HepG2 (cell line): Measurements from ENCODE around the gene STX2. TPM values are rescaled to one million over a fixed set of nuclear protein-coding genes. Genes with fewer than 3 reads are reported as not detected.

ENCODE experiments used
- ATAC-seq: fragments of 200-7000 bp; cut with Tn5 transposase; 3 replicates; pipeline ENCODE4 v1.9.1; 2020; ENCODE audit warnings: mild to moderate bottlenecking, moderate library complexity
- BruUV-seq: library from RNA; stranded (reverse); fragments of 400-500 nt; replicated peaks from 2 replicates; lab custom pipeline; 2021; lab: Mats Ljungman, UMichigan
- CTCF ChIA-PET: fragments of 300-600 bp; formaldehyde crosslinking; extraction: SDS; loops from one replicate; lab custom pipeline; 2021; ENCODE audit warnings: low total read pairs, inconsistent platforms, low intra/inter-chr PET ratio; lab: Yijun Ruan, JAX
- POLR2A ChIA-PET: fragments of 350-600 bp; sonication (Branson Sonifier 250); formaldehyde crosslinking; loops from one replicate; lab custom pipeline; 2020; ENCODE audit warnings: antibody characterized with exemption, inconsistent platforms; lab: Yijun Ruan, JAX
- DNase-seq: peaks from one replicate; pipeline ENCODE4 v3.0.0-alpha.2; 2015; ENCODE audit warnings: low spot score
- FAIRE-seq: peaks from 3 replicates; lab custom pipeline; 2011; peaks lifted over from hg19 to GRCh38; lab: Jason Lieb, UNC
- H2AFZ ChIP-seq: one replicate; pipeline ENCODE4 v1.6.1; 2011; ENCODE audit warnings: low read length, inconsistent platforms
- H3K27ac ChIP-seq: fragments of 300-600 bp; 3 replicates; pipeline ENCODE4 v1.8.0; 2011; ENCODE audit warnings: mixed run types, mild to moderate bottlenecking, mixed read lengths, low read length, inconsistent platforms; ENCODE audit not compliant: insufficient read depth; ENCODE audit errors: extremely low read length
- H3K27me3 ChIP-seq, 2 experiments: fragments of 200-600 bp in 1 of 2; 2 replicates in 1 of 2; 3 replicates in 1 of 2; pipeline versions ENCODE4 v1.6.0 to v1.8.0; 2011; ENCODE audit warnings: low read length in 2 of 2, mild to moderate bottlenecking in 2 of 2, moderate library complexity in 2 of 2, inconsistent platforms in 1 of 2; ENCODE audit not compliant: insufficient read depth in 2 of 2, control insufficient read depth in 1 of 2
- H3K36me3 ChIP-seq, 2 experiments: fragments of 200-600 bp in 1 of 2; replicated peaks in 1 of 2; 2 replicates in 1 of 2; 3 replicates in 1 of 2; pipeline versions ENCODE4 v1.5.1 to v1.8.0; 2011; ENCODE audit warnings: low read length in 2 of 2, inconsistent platforms in 1 of 2; ENCODE audit not compliant: insufficient read depth in 2 of 2, control insufficient read depth in 1 of 2
- H3K4me1 ChIP-seq: 2 replicates; pipeline ENCODE4 v1.5.1; 2012; ENCODE audit warnings: low read length, inconsistent platforms; ENCODE audit not compliant: insufficient read depth
- H3K4me2 ChIP-seq: 2 replicates; pipeline ENCODE4 v1.6.0; 2011; ENCODE audit warnings: low read depth, low read length, inconsistent platforms
- H3K4me3 ChIP-seq, 3 experiments: fragments of 200-600 bp in 1 of 3; sonication (generic), shearing (Covaris generic) in 1 of 3; replicated peaks in 1 of 3; 2 replicates each; pipeline ENCODE4 v1.5.1; 2011 to 2016; ENCODE audit warnings: low read length in 3 of 3, inconsistent platforms in 2 of 3, low read depth in 2 of 3, mild to moderate bottlenecking in 2 of 3, control low read depth in 1 of 3, mixed read lengths in 1 of 3; ENCODE audit not compliant: insufficient read depth in 1 of 3
- H3K79me2 ChIP-seq: one replicate; pipeline ENCODE4 v1.6.1; 2011; ENCODE audit warnings: low read length, inconsistent platforms; ENCODE audit not compliant: insufficient read depth
- H3K9ac ChIP-seq: 2 replicates; pipeline ENCODE4 v1.6.0; 2011; ENCODE audit warnings: mild to moderate bottlenecking, low read depth, low read length, inconsistent platforms; ENCODE audit not compliant: insufficient read depth
- H3K9me3 ChIP-seq: 2 replicates; pipeline ENCODE4 v1.5.1; 2012; ENCODE audit warnings: mild to moderate bottlenecking, low read length
- H4K20me1 ChIP-seq: 2 replicates; pipeline ENCODE4 v1.6.0; 2011; ENCODE audit warnings: inconsistent platforms, mild to moderate bottlenecking, low read length, moderate library complexity; ENCODE audit not compliant: insufficient read depth
- MED13 ChIP-seq: sonication (generic); formaldehyde crosslinking; IDR thresholded peaks from 2 replicates; pipeline ENCODE4 v1.5.0; 2020; ENCODE audit warnings: missing genetic modification reagents
- POGK ChIP-seq: sonication (generic); formaldehyde crosslinking; conservative IDR thresholded peaks from 2 replicates; pipeline ENCODE4 v1.8.0; 2022; ENCODE audit warnings: mild to moderate bottlenecking, moderate library complexity, missing genetic modification reagents
- ZNF333 ChIP-seq: sonication (generic); formaldehyde crosslinking; IDR thresholded peaks from 2 replicates; pipeline ENCODE4 v1.4.0; 2020; ENCODE audit warnings: mild to moderate bottlenecking, missing genetic modification reagents, borderline replicate concordance
- WGBS: methylation state at CpG from one replicate; pipeline ENCODE4 v1.1.6; 2017; ENCODE audit warnings: low lambda C conversion rate; 5-methylcytosine and 5-hydroxymethylcytosine counted together
- in situ Hi-C: cut with HindIII; loops from 2 replicates; pipeline ENCODE4 v1.10.0; 2017; ENCODE audit warnings: low pct_unique_long_range_greater_than_20kb; ENCODE audit not compliant: extremely low pct_ligation_motif_present
- intact Hi-C: fragments of 100-400 bp; cut with micrococcal nuclease; formaldehyde crosslinking; loops from one replicate; pipeline ENCODE4 v1.10.0; 2022; ENCODE audit not compliant: unreplicated experiment
- polyA plus RNA-seq, 8 experiments: library from polyadenylated mRNA; depleted of rRNA in 3 of 8; stranded (reverse) in 7 of 8; unstranded in 1 of 8; fragments of >200 nt; fragmentation: Illumina TruSeq in 4 of 8; extraction: Trizol in 4 of 8; gene quantifications; 2 replicates each; pipeline versions ENCODE4 v1.2.1 to v1.2.3, GENCODE V29; 2011 to 2016; ENCODE audit warnings: low read depth in 4 of 8, missing spikeins in 1 of 8, mixed read lengths in 1 of 8; ENCODE audit not compliant: insufficient read depth in 1 of 8
- total RNA-seq, 5 experiments: library from RNA; depleted of rRNA; stranded (reverse); fragments of >200 nt; fragmentation: Illumina TruSeq; extraction: Trizol; gene quantifications; 2 replicates each; pipeline ENCODE4 v1.2.3, GENCODE V29; 2016; ENCODE audit warnings: low read depth in 1 of 5

STX2 gene
- total and polyA plus RNA-seq, 2 of the 13 experiments (the other 11 are each of a cell fraction or from before 2014, with no cell fraction given) = 13.4 to 25.1 TPM

DNA sequence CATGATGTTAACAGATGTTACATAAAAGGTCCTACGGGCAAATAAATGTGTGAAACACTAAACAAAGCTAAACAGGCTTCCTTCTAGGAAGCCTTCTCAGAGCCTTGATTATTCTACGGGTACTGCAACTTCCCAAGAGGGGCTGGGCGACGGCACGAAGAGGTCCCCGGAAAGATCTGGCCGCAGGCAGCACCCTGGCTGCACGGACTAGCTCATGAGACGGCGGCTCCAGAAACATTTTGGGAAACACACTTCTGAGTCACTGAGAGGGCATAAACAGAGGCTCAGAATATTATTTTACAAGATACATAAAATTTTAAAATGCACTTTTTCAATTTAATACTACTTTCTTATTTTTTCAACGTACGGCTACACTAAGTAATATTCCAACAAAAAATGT lies 19.4 kb downstream of the STX2 start:
- Histone ChIP-seq H3K4me1 (no peaks in the 10 kb centered on the region), H3K27me3 (no peaks in the 10 kb centered on the region), H3K27ac (no peak overlapping the region), H3K9ac (no peak overlapping the region), H4K20me1 (no peaks in the 10 kb centered on the region), H3K4me3 (no peak overlapping the region), H3K36me3 (peaks cover 6 to 42% of the 10 kb centered on the region in 2 experiments), H3K9me3 (no peaks in the 10 kb centered on the region), H3K4me2 (no peak overlapping the region), H3K79me2 (no peaks in the 10 kb centered on the region), H2AFZ (no peak overlapping the region)
- CTCF ChIA-PET = interaction anchor here (1.2 to 5.5 kb wide), 2 partner anchors 49 to 57 kb away, joined by 4 to 76 read pairs; no protein-coding TSS in a partner anchor
- DNase-seq (no peak), FAIRE-seq (no peak), ATAC-seq (no peak)
- intact Hi-C loops (loop anchor here (1.0 to 5.0 kb wide), 2 partner anchors 42 to 58 kb away; no protein-coding TSS in a partner anchor), in situ Hi-C loops (loop anchor here (5.0 kb wide), 1 partner anchor 57 kb away; no protein-coding TSS in a partner anchor)
- no TSS peak for BruUV-seq
- POLR2A ChIA-PET = no interaction called here
- 97% methylated on average over 12 of the region's 12 CpGs for WGBS
- TF ChIP-seq POGK (CRISPR knock-in tag) = no peak
- no peak for TF ChIP-seq MED13 (CRISPR knock-in tag)
- no peak for TF ChIP-seq ZNF333 (CRISPR knock-in tag)
